ENCODE measurements around the gene IGFBP5.

GRCh38 chr2:216701544-216701943 lies 6.2 kb upstream of the IGFBP5 start:
- TF ChIP-seq CTCF (IDR thresholded peaks at IDR 0.05) (no peak), POLR2AphosphoS5 (IDR thresholded peaks at IDR 0.05) (no peak), POLR2A (IDR thresholded peaks at IDR 0.05) (no peak), EP300 (IDR thresholded peaks at IDR 0.05) (no peak)

Measured in gastroesophageal sphincter (tissue), 3 donors.